Stimulated activated CD4-positive, alpha-beta T cell treated with anti-CD3 and anti-CD28 coated beads, Interleukin-4, amount 100 ng/mL, for 1 hour (primary cell): ENCODE measurements around the gene RPS2.

Source experiments
- DNase-seq: peaks from one replicate; pipeline ENCODE4 v3.0.0-alpha.2; 2020

RPS2 gene

DNA sequence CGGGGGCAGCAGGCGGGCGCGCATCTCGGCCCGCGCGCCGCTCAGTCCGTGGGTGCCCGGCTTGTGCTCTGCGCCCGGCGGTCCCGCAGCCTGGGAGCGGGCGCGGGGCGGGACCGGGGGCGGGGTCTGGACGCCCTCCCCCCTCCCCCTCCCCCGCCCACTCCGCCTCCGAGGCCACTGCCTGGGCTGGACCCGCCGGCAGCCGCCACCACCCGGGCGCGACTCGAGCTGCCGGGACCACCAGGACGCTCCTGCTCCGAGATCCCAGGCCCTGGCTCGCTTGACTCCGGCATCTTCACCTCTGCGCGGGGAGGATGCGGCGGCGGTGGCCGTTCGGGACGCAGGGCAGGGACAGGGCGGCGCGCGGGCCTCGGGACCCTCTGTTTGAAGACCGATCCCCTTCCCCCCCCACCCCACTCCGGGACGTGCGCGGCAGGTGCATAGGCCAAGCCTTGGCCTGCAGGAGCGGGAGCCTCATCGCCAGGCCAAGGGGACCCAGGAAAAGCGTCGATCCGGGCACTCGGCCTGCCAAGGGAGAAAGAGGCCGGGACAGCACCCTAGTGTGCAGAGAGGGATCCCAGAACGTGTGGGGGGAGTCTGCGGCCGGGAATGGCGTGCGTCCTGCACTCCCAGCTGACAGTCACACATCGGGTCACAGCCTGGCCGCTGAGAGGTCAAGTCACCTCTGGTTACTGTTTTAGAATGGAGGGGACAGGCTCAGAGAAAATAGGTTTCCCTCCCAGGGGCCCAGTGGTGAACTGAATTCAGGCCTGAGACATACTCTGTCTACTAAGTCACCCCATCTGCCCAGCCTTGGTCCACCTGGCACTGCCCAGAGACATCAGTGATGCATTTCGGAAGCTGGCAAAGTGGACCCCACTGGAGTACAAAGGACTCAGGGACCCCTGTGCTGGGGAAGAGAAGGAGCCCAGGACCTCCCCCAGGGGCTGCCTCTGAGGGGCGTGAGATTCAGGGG is 46.0 kb downstream of the RPS2 start, which contains the start of gene HS3ST6:
Gene HS3ST6, minus strand, starts transcription at position 65 of the 976 bp plus-strand sequence. CDS start 92 bp downstream, outside the sequence.
- DNase-seq = no peak

DNA sequence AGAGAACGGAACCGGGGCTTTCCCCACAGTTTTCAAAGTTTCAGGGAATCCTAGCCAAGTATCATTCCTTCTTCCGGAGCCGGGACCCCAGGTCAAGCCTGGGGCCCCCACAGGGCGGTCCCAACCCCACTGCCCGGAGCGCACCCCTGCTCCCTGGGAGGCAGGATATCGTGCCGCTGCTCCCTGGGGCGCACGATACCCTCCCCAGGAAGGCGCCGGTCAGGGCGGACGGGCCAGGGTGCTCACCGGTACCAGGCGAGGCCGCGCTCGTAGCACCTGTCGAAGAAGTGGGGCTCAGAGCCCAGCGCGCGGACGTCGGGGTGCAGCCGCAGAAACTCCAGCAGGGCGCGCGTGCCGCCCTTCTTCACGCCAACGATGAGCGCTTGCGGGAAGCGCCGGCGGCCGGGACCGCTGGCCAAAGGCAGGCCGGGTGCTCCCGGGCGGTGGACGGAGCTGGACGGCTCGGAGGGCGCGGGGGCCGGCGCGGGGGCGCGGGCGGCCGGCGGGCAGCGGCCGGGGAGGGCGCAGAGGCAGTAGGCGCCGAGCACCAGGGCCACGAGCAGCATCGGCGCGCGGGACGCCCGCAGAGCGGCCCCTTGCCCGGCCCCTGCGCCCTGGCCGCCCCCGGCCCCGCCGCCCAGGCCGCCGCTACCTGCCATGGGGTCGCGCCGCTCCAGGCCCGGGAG is 46.8 kb downstream of the RPS2 start:
- no peak for DNase-seq

DNA sequence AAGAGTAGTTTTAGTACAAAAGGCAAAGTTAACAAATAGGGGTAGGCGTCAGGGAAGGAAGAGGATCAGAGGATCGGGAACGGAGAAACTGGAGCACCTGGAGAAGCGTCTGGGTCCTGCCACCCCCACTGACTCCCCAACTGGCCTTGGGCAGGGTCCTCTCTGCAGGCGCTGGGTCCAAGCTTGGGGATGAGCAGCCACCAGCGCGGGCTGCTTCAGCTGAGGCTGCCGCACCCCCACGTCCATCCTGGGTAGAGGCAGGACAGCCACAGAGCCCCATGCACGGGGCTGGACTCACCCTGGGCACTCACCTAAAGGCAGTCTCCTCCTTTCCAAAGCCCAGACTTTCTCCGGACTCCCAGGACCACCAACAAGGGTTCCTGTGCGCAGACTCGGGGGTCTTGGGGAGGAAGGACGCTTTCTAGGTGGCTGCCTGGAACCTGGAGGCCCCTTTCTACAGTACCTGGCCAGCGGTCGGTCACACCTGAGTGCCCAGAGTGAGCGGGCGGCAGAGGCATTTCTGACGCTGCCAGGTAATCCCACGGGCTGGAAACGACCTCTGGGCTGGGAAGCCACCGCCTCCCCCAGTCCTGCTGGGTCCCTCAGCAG is 47.5 kb downstream of the RPS2 start:
- no peak for DNase-seq

DNA sequence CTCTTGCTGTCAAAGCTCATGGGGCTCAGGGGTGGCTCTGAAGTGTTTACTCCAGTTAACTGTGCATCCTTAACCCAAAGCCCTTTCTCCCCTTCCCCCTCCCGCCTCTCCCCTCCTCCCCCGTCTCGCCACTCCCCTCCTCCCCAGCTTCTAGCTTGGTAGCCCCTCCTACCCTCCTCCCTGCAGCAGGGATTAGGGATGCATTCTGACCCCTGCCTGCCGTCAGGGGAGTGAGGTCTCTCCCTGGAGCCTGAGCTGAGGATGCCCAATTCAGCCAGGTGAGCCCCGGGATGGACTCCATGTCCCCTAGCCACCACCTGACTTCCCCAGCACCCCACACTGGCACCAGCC is 48.0 kb downstream of the RPS2 start:
- no peak for DNase-seq

DNA sequence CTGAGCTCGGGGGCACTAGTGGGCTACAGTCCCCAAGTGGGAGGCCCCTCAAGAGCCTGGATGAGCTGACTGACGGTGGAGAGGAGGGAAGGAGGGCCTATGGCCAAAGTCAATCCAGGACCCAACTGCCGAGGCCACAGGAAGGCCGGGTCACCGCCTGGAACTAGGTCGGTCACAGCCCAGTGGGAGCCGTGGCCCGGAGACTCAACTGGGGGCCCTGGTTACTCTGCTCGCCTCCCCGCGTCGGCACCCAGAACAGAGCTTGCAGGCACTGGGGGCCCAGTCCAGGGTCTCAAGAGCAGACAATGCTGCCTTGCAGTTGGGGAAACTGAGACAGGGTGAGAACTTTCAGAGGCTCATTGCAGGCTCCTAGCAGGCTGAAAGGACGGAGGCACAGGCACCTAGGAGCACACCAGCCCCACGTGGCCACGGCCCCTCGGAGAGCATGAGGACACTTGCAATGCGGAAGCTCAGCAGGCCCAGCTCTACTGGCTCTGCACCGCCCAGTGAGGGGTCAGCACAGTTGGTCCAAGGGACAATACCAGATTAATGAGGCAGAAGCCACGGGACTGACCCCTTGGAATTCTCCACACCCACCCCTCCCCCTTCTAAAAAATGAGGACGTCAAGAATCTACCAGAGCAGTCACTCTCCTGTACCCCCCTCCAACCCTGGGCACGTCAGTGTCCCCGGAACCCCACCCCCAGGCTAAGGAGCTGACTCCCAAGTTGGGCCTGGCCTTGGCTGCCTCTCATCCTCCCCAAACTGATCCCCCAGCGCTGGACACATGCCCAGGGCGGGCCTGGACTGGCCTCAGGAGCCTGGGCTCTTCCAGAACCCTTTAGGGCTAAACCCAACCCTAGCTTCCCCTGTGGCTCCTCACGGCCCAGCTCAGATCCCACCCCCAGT is 48.6 kb downstream of the RPS2 start:
- no peak for DNase-seq

DNA sequence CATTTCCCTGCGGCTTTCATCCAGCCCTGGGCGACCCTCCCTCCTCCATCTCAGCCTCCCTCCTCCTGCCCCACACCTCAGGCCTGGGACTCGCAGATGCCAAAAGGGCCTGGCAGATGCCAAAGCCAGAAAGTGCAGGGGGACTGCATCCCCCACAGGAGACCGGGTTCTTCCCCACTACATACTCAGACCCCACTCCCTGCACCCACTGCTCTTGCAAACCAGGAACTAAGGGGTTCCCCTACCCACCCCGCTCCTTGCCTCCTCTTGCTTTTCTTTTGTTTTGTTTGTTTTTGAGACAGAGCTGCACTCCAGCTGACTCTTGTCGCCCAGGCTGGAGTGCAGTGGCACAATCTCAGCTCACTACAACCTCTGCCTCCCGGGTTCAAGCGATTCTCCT is 49.6 kb downstream of the RPS2 start:
- DNase-seq = no peak

DNA sequence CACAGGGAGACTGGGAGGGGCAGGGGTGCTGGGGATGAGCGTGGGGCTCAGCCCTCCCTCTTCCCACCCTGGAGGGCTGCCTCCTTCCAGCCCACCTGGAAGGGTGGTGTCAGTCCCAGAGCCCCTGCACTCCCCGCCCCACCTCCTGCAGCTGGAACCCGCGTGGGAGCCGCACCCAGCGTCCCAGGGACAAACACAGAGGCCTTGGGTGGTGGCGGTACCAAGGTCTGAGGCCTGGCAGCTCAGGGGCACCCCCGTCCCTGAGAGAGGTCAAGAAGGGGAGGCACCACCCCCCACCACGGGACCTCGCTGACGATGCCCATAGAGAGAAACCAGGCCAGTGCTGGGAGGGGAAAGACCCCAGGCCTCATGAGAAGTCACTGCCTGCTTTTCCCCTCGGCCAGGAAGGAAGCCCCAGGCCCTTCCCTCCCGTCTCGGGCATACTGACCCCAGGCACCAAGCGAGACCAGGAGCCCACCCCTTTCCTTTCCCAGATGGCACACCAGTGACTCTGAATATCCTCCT is 50.5 kb downstream of the RPS2 start:
- no peak for DNase-seq

DNA sequence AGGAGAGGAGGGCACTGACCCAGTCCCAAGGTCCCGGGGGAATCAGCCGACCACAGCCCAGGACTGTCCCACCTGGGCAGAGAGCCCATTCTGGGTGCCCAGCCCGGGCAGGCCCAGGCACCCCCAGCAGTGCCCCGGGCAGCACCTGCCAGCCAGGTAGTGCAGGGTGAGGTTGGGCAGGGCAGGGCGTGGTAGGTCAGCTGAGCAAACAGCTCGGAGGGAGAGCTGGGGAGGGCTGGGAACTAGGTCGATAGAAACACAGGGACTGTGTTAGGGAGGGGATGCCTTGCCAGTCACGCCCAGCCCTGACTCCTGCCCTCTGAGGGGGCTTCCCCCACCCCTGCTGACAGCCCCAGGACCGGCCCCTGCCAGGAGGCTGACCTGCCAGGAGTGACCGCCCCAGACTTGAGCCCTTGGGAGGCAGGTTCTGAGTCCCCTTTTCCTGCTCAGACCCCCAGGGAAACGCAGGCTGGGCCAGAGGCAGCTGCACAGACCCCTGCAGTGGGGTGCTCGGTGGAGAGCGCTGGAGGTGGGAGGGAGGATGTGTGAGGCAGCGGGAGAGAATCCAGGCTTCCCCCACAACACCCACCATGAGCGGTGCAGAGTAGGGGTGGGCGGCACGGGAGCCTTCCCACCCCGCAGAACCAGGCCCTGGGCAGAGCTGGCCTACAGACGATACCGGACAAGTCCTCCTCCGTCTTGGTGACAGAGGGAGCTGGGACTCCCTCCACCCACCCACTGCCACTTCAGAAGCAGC is 51.1 kb downstream of the RPS2 start:
- DNase-seq = no peak

DNA sequence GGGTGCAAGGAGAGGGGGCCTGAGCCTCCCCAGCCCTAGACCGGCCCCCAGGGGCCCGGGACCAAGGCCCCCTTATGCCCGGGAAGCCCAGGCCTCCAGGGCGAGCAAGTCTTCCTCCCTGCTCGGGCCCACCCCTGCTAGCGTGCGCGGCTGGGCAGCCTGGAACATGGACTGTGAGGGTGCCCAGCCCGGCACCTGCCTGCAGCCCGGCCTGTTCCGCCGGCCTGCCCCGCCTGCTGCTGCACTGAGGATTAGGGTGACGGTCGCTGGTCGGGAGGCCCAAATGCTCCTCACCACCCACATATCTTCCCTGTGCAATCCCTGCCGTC is 52.4 kb downstream of the RPS2 start:
- no peak for DNase-seq
